AG04450 (cell line): ENCODE data around the gene ZNF474. TPM values are rescaled to one million over a fixed set of nuclear protein-coding genes. Genes with fewer than 3 reads are reported as not detected.

ENCODE experiments used
- CTCF ChIA-PET: fragments of 300-600, 350-600 bp; formaldehyde crosslinking; extraction: SDS; loops from one replicate; lab custom pipeline; 2022; ENCODE audit warnings: antibody characterized with exemption, inconsistent platforms; lab: Charles Lee
- POLR2A ChIA-PET: fragments of 350-600 bp; formaldehyde crosslinking; extraction: SDS; loops from one replicate; lab custom pipeline; 2021; ENCODE audit warnings: antibody characterized with exemption, inconsistent platforms; lab: Yijun Ruan, JAX
- DNase-seq: peaks from one replicate; pipeline ENCODE4 v3.0.0-alpha.2; 2011; ENCODE audit warnings: low read depth, low spot score
- H3K27ac ChIP-seq: one replicate; pipeline ENCODE4 v1.5.1; 2012; ENCODE audit warnings: low read depth, low read length, control low read depth
- H3K27me3 ChIP-seq: one replicate; pipeline ENCODE4 v1.6.0; 2012; ENCODE audit warnings: low read length; ENCODE audit not compliant: control insufficient read depth, insufficient read depth
- H3K4me3 ChIP-seq: 2 replicates; pipeline ENCODE4 v1.5.1; 2011; ENCODE audit warnings: mild to moderate bottlenecking, low read depth, low read length, control low read depth
- H3K9me3 ChIP-seq: 2 replicates; pipeline ENCODE4 v1.5.1; 2012; ENCODE audit warnings: low read length; ENCODE audit not compliant: control insufficient read depth, insufficient read depth
- CTCF ChIP-seq: IDR thresholded peaks from 2 replicates; pipeline ENCODE4 v1.5.1; 2011; ENCODE audit warnings: low read depth, low read length, control low read depth, inconsistent platforms
- polyA plus RNA-seq: library from polyadenylated mRNA; depleted of rRNA; stranded (reverse); fragments of >200 nt; gene quantifications from 2 replicates; pipeline ENCODE4 v1.2.3, GENCODE V29; 2011; rRNA removed

The ZNF474 gene
- polyA plus RNA-seq, 1 experiment: 0.37 TPM

DNA sequence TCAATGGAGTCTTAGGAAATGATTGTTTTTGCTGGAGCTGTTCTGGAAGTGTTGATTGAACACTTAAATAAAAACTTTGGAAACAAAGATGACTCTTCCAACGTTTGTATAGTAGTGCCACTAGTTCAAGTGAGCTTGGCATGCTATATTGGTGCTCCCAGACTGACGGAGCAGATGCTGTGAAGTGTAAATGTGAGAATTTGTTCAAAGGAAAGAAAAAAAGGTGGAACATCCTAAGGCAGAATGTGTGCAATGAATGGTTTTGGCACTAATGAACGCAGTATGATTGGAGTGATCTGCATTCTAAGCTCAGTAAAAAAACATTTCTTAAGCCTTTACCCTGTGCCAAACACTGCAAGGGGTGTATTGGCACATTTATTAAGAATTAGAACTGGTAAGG lies 69.8 kb downstream of the ZNF474 start:
- Histone ChIP-seq H3K27me3 (peaks cover 3% of the 10 kb centered on the region), H3K4me3 (no peak overlapping the region), H3K27ac (no peak overlapping the region), H3K9me3 (no peaks in the 10 kb centered on the region)
- DNase-seq: no peak
- TF ChIP-seq CTCF: no peak
- ChIA-PET CTCF (interaction anchor here (1.3 to 9.2 kb wide), 3 partner anchors 216 to 299 kb away, joined by 4 to 120 read pairs (median 7); no protein-coding TSS in a partner anchor), POLR2A (no interaction called here)

DNA sequence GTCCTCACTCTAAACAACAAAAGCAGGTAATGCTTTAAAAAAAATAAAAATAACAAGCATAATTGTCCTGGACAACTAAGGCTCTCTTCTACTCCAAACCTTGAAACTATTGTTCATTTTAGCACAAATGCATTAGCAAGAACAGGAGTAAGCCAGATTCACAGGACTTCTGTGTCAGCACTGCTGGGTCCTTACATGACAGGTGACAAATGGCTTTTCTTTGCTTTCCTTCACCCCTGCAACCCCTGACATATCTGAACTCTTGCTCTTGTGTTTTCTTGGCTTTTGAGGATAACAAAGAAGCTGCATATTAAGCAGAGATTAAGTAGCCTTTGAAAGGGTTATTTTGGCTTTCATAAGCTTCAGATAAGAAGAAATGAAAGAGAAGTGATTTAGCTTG lies 71.1 kb downstream of the ZNF474 start:
- DNase-seq: no peak
- H3K4me3 ChIP-seq: no peak overlapping the region
- peaks cover 3% of the 10 kb centered on the region for H3K27me3 ChIP-seq
- POLR2A ChIA-PET: interaction anchor here (0.6 kb wide), 1 partner anchor 202 kb away, joined by 3 read pairs; no protein-coding TSS in a partner anchor
- H3K9me3 ChIP-seq: no peaks in the 10 kb centered on the region
- H3K27ac ChIP-seq: no peak overlapping the region
- CTCF ChIA-PET: interaction anchor here (0.5 to 9.2 kb wide), 3 partner anchors 54 to 293 kb away, joined by 3 to 120 read pairs (median 4); no protein-coding TSS in a partner anchor
- TF ChIP-seq CTCF: no peak

DNA sequence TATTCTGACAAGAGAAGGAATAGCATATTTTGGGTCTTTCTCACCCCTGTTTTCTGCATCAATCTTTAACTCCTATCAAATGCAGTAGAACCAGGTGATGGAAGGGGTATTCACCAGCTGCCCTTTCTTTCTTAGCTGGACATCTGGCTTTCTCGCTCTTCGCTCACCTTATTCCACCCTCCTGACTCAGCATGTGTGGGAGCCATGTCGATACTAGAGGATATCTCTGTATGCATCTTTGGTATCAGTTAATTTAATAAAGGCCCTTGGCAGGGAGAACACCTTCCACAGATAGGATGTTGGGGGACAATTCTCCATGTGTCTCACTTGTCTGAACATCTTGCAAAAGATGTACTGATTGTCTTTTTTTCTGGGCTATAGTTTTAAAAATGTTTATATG lies 71.5 kb downstream of the ZNF474 start:
- ChIA-PET POLR2A (interaction anchor here (0.6 kb wide), 1 partner anchor 201 kb away, joined by 3 read pairs; no protein-coding TSS in a partner anchor), CTCF (interaction anchor here (9.2 kb wide), 1 partner anchor 215 kb away, joined by 120 read pairs; no protein-coding TSS in a partner anchor)
- H3K27ac ChIP-seq: no peak overlapping the region
- no peaks in the 10 kb centered on the region for H3K9me3 ChIP-seq
- H3K4me3 ChIP-seq: no peak overlapping the region
- no peak for DNase-seq
- no peak for TF ChIP-seq CTCF
- peaks cover 3% of the 10 kb centered on the region for H3K27me3 ChIP-seq

GRCh38 chr5:122201365-122201764 lies 72.0 kb downstream of the ZNF474 start:
- Histone ChIP-seq H3K27ac (no peak overlapping the region), H3K9me3 (no peaks in the 10 kb centered on the region), H3K4me3 (no peak overlapping the region), H3K27me3 (peaks cover 3% of the 10 kb centered on the region)
- TF ChIP-seq CTCF: no peak
- no peak for DNase-seq
- ChIA-PET POLR2A (no interaction called here), CTCF (interaction anchor here (9.2 kb wide), 1 partner anchor 214 kb away, joined by 120 read pairs; no protein-coding TSS in a partner anchor)

GRCh38 chr5:122202952-122203351 lies 73.6 kb downstream of the ZNF474 start:
- CTCF ChIA-PET: no interaction called here
- Histone ChIP-seq H3K27ac (no peak overlapping the region), H3K9me3 (no peaks in the 10 kb centered on the region), H3K4me3 (no peak overlapping the region), H3K27me3 (peaks cover 3% of the 10 kb centered on the region)
- TF ChIP-seq CTCF: no peak
- POLR2A ChIA-PET: no interaction called here
- DNase-seq: no peak

Other genes starting within 250 kb of the ZNF474 start
- gene SRFBP1, start 167.6 kb upstream of the ZNF474 start, polyA plus RNA-seq: 4.1 and 6.1 TPM in 2 replicates
- gene LOX, start 51.3 kb upstream of the ZNF474 start, polyA plus RNA-seq: 228 and 239 TPM in 2 replicates
- 10.7 and 12.3 TPM in 2 replicates for gene SNCAIP, start 182.7 kb downstream of the ZNF474 start, polyA plus RNA-seq